COR-L47 (cell line): ENCODE results near the gene MAG.

ENCODE experiments used
- DNase-seq: peaks from one replicate; lab custom pipeline; 2025; lab: John Stamatoyannopoulos, UW

The MAG gene

DNA sequence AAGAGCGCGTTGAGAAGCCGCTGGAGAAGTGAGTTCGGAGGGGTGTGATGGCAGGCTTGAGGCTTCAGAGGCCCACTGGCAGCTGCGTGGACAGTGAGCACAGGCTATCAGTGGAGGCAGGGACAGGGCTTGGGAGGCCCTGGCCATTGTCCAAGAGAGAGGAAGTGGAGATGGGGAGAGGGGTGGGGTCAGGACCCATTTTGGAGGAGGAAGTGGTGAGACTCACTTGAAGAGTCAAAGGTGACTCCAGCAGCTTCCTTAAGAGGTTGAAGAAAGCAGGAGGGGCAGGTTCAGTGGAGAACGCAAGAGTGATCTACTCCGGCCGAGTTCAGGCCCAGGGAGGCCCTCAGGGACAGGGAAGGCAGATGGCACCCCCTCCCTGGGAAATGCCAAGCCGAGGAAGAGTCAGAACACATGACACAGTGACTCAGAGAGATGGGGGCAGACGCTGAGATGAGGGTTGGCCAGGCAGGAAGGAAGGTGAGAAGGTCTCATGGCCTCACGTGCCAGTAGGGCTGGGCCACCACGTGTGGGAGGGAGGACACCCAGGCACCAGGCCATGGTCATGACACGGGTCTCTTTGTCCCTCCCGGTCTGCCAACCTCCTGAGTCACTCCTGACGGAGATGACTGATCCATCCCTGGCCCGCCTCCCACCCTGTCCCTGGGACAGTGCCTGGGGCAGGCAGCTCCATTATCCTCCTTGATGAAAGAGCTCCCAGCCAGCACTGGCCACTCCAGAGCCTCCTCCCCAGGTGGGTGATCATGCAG lies 26.9 kb downstream of the MAG start:
- no peak for DNase-seq

DNA sequence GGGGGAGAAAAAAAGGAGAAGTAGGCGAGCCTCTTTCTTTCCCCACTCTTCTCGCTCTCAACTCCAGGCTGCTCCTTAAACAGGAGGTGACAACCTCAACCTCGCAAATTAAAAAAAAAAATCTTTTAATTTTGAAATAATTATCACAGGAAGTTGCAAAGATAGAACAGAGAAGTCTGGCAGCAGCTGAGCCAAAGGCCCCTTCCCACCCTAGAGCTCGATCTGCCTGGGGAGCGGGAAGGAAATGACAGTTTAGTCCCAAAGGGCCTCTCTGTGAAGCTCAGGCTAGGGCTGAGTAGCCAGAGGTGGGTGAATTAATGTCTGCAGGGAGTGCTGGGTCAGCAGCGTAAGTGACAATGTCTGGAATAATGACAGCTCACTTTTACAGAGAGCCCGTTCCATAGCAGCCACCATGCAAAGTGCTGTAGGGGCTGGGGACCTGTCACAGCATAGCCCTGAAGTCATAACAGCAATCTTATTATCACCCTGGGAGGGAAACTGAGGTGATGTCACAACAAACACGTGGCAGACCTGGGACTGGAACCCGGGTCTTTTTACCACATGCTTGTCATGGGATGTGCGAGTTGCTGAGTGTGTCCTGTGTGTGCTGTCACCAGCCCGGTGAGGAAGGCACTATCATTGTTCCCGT lies 28.2 kb downstream of the MAG start:
- DNase-seq = no peak

DNA sequence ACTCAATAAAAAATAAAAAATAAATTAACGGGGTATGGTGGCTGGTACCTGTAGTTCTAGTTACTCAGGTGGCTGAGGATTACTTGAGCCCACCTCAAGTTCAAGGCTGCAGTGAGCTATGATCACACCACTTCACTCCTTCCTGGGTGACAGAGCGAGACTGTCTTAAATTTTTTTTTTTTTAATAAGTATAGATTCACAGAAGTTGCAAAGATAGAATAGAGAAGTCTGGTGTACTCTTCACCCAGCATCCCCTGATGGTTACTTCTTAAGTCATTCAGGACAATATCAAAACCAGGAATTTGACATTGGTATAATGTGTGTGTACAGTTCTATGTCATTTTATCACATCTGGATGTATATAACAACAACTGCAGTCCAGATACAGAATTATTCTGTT lies 29.3 kb downstream of the MAG start:
- DNase-seq = no peak

DNA sequence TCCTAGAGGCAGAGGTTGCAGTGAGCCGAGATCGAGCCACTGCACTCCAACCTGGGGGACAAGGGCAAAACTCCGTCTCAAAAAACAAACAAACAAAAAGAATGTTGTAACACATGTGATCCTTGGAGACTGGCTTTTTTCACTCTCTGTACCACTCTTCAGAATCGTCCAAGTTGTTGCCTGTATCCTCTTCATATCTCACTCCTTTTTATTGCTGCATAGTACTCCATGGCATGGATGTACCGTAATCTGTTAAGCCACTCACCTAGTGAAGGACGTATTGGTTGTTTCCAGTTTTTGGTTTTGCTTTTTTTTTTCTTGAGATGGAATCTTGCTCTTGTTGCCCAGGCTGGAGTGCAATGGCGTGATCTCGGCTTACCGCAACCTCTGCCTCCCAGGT lies 30.1 kb downstream of the MAG start:
- DNase-seq = no peak

DNA sequence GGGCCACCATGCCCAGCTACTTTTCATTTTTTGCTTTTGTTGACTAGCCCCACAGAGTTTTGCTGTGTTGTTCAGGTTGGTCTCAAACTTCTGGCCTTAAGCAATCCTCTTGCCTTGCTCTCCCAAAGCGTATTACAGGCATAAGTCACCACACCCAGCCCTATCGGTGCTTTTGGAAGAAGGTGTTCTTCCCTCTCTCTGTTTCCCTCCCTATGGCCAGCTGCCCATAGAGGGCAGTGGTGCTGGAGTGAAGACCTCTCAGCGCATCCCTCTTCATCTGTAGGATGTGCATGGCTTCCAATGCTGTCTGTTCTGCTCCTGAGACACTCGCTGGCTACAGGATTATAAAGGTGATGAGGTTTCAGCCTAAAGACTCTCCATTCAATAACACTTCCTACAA lies 35.7 kb downstream of the MAG start:
- DNase-seq = no peak

DNA sequence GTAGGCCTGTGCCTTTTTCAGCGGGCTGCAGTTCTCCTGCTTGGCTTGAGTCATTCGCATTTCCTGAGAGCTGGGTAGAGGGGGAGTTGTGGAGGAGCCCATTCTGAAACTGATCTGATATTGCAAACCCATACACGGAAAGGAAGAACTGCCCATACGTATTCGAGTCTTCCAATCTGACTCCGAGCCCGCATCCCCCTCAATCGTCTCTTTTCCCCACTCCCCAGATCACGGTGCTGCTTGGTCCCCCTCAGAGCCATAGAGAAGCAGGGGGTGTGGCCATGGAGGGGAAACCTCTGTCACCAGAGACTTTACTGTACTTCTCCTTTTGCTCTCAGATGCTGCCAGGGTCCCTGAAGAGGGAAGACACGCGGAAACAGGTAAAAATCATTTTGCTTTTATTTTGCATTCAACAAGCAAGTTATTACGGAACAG lies 36.9 kb downstream of the MAG start, which contains the start of gene CD22:
Gene CD22, plus strand, starts transcription at position 337 of the 435 bp plus-strand sequence. CDS start 2,854 bp downstream, outside the sequence.
- DNase-seq = no peak

DNA sequence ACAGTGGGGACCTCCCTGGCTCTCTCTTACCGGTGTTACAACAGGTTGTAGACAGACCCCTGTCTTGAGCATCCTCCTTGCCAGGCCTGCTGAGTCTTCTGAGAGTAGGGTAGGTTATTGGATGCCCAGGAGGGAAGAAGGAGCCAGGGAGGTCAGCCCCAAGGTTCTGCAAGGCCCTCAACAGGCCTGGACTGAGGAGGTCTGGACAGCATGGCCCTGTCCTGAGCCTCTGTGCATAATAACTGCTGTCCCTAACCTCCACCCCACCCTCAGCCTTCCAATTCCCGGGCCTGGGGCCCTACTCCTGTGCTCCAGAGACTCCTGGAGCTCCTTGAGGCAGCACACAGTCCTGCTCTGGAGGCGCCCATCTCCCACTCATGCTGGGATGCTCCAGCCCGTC lies 37.4 kb downstream of the MAG start:
- no peak for DNase-seq

GRCh38 chr19:35330475-35330874 lies 38.5 kb downstream of the MAG start:
- DNase-seq = no peak

GRCh38 chr19:35331551-35332214 lies 39.7 kb downstream of the MAG start:
- no peak for DNase-seq

DNA sequence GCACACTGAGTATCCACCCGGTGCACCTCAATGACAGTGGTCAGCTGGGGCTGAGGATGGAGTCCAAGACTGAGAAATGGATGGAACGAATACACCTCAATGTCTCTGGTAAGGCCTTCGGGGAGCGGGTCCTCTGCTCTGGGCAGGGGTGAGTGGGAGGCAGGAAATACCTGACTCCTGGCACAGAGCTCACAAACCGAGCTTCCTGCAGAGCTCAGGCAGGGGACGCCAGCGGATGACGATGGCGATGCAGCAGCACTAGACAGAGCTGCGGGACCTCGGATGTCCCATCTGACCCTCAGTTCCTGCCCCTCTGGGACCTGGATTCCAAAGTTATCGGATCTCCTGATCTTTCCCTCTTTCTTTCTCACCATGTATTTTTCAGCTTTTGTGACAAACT lies 40.9 kb downstream of the MAG start:
- no peak for DNase-seq

GRCh38 chr19:35334144-35334753 lies 42.3 kb downstream of the MAG start:
- no peak for DNase-seq

DNA sequence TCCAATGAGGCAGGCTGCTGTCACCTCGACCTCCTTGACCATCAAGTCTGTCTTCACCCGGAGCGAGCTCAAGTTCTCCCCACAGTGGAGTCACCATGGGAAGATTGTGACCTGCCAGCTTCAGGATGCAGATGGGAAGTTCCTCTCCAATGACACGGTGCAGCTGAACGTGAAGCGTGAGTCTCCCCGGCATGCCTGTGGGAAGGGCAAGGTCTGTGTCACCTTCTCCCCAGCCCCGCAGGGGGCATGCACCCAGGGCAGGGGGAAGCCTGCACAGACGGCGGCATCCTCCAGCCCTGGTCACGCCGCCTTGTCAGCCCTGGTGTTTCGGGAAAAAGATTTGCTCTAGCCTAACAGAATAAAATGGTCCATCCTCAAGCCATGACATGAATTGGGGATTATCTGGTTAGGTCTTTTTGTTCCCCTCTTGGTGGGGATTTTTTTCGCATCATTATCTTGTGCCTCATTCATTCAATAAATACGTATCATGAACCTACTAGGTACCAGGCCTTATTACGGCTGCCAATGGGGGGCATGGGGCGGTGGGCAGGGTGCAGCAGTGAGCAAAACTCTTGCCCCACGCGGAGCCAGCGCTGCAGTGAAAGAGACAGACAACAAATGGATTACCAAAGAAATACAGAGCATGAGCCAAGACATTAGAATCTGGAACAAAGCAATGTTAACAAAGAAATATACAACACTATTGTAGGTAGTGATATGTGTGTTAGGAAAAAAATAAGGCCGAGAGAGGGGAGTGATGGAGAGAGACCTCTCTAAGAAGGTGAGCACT lies 44.4 kb downstream of the MAG start:
- DNase-seq = no peak

GRCh38 chr19:35337097-35337983 lies 45.4 kb downstream of the MAG start:
- DNase-seq = no peak

DNA sequence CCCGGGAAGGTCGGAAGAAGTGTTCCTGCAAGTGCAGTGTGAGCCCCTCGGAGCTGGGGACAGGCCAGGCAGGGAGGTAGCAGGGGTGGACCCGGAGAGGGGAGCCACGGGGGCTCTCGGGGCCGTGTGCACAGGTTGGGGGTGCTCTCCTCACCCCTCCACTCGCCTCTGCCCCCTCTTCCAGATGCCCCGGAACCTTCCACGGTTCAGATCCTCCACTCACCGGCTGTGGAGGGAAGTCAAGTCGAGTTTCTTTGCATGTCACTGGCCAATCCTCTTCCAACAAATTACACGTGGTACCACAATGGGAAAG lies 46.0 kb downstream of the MAG start:
- no peak for DNase-seq

DNA sequence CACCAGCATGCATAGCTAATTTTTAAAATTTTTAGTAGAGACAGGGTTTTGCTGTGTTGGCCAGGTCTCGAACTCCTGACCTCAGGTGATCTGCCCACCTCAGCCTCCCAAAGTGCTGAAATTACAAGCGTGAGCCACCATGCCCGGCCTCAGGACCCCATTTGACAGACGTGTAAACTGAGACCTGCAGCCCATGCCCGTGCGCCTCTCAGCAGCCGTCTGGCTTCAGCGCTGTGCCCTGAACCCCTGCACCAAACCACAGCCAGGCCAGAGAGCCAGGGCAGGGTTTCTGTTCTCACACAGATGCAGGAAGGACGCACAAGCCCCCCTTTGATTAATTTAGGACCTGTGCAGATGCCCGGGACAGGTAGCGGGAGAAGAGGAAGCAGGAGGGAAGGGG lies 48.5 kb downstream of the MAG start:
- DNase-seq = no peak

DNA sequence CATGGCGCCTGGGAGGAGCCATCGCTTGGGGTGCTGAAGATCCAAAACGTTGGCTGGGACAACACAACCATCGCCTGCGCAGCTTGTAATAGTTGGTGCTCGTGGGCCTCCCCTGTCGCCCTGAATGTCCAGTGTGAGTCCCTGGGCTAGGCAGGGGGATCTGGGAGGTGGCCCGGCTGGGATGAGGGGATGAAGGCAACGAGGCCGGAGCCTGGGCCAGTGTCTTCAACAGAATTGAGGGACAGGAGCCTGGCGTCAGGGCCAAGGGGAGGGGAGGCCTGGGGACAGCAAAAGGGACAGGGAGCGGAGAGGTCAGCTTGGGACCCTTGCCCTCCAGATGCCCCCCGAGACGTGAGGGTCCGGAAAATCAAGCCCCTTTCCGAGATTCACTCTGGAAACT lies 49.0 kb downstream of the MAG start:
- DNase-seq = no peak

GRCh38 chr19:35341565-35342225 lies 49.7 kb downstream of the MAG start:
- no peak for DNase-seq

- DNase-seq = no peak
Observed at GRCh38 chr19:35342430-35342829, 50.5 kb downstream of the MAG start.

DNA sequence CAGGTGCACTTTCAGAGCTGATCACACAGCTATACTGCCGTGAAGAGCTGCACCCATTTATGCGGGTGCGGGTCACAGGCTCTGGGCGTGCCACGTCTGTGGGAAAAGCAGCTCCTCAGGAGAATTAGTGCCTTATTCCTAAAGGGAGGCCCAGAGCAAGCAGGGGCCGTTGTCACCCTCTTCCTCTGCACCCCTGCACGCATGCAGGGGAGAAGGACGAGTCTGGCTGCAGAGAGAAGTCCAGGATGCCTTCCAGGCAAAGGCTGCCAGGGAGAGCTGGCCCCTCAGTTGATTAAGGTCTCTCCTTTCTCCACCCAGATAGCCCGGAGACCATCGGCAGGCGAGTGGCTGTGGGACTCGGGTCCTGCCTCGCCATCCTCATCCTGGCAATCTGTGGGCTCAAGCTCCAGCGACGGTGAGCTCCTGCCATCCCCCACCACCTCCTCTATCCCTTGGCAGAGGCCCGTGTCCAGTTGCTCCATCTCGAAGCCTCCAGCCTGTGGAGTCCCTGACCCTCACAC lies 52.6 kb downstream of the MAG start:
- no peak for DNase-seq

DNA sequence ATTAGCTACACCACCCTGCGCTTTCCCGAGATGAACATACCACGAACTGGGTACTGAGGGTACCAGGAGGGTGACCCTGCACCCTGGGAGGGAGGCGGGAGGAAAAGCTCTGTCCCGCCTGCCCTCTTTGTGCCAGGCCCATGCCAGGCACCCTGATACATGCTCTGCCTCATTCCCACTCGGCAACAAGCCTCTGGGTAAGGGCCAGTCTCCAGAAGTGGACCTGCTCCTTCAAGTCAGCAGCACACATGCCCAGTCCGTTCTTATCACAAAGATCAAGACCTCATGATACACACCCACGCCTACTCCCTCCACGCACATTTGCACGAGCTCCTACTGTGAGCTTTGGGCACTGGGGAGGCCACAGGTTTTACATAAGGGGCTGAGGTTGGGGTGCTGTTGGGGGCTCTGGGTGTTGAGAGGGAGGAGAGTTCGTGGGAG lies 53.7 kb downstream of the MAG start:
- no peak for DNase-seq
